Putamen (tissue), 1 donor: Measurements from ENCODE around the gene PDX1.

Experiments
- DNase-seq: peaks from one replicate; pipeline ENCODE4 v3.0.0-alpha.2; 2016; ENCODE audit warnings: low spot score

Gene PDX1

DNA sequence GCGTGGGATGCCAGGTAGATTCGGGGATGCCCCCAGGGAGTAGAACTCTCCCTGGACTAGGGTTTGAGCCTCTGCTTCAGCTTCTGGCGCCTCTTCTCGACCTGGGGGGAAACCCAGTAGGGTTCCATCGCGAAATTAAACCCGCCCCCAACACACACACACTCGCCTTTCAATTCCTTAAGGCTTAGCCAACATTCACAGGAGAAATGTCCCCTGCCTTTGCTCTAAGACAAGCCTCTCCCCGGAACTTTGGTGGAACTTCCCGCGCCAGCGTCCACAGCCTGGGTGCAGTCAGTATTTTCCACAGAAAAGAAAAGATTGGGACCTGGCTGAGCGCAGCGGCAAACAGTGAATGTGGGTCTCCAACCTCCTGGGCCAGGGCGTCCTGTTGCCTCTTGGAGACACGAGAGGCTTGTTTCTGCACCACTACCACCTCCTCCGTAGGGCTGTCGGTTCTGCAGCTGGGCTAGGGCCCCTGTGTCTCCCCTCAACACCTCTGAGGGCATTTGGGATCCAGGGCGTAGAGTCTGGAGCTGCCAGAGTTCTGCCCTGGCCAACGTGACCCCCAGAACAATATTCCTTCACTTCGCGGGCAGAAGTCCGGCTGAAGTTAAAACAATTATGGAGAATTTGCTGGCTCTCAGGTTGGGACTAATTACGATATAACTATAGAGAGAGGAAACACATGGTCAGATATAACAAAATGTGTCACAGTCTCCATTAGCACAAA lies 3.2 kb downstream of the PDX1 start:
- DNase-seq: no peak

- DNase-seq: no peak
Measured at GRCh38 chr13:27923794-27924528, 4.2 kb downstream of the PDX1 start.

GRCh38 chr13:27924529-27925141 lies 4.8 kb downstream of the PDX1 start:
- no peak for DNase-seq

GRCh38 chr13:27925220-27925991 lies 5.6 kb downstream of the PDX1 start:
- DNase-seq: no peak

- no peak for DNase-seq
Measured at GRCh38 chr13:27926644-27927434, 7.0 kb downstream of the PDX1 start.

- no peak for DNase-seq
Measured at GRCh38 chr13:27927444-27928352, 7.9 kb downstream of the PDX1 start.

DNA sequence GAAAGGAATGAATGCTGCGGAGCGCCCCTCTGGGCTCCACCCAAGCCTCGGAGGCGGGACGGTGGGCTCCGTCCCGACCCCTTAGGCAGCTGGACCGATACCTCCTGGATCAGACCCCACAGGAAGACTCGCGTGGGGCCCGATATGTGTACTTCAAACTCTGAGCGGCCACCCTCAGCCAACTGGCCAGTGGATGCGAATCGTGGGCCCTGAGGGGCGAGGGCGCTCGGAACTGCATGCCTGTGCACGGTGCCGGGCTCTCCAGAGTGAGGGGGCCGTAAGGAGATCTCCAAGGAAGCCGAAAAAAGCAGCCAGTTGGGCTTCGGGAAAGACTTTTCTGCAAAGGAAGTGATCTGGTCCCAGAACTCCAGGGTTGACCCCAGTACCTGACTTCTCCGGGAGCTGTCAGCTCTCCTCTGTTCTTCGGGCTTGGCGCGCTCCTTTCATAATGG lies 8.6 kb downstream of the PDX1 start:
- DNase-seq: no peak

GRCh38 chr13:27928805-27929753 lies 9.3 kb downstream of the PDX1 start:
- no peak for DNase-seq

GRCh38 chr13:27929868-27930267 lies 10.1 kb downstream of the PDX1 start:
- no peak for DNase-seq

GRCh38 chr13:27933118-27933517 lies 13.3 kb downstream of the PDX1 start:
- DNase-seq: no peak

DNA sequence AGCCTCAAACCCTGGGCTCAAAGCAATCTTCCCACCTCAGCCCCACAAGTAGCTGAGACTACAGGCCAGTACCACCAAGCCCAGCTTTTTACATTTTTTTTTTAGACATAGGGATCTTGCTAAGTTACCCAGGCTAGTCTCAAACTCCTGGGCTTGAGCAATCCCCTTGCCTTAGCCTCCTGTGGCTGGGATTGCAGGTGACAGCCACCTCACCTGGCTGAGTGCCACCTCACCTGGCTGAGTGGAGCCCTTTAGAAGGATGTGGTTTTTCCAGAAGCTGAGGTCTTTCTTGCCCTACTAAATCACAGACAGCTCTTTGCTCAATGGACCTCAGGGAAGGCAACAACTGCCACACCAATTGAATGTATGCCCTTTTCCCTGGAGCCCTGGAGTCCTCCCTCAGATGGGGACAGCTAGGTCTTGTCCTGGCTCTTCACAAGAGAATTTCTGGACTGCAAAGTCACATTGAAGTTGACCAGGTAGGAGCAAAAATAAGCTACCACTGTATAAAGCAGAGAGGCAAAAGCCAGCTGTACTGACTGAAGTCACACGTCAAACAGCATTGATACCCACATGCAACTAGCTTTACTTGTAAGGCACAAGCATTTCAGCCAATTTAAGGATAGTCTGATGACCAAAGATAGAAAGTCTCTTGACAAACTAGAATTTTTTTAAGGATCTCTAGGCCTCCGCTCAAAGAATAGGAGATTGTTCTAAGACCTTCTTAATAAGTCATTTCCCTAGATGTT lies 14.0 kb downstream of the PDX1 start:
- no peak for DNase-seq

GRCh38 chr13:27942972-27943371 lies 23.2 kb downstream of the PDX1 start:
- no peak for DNase-seq

GRCh38 chr13:27952876-27953675 lies 33.3 kb downstream of the PDX1 start:
- no peak for DNase-seq

- DNase-seq: peak; percentile 29
Measured at GRCh38 chr13:27953676-27954405, 34.0 kb downstream of the PDX1 start.

DNA sequence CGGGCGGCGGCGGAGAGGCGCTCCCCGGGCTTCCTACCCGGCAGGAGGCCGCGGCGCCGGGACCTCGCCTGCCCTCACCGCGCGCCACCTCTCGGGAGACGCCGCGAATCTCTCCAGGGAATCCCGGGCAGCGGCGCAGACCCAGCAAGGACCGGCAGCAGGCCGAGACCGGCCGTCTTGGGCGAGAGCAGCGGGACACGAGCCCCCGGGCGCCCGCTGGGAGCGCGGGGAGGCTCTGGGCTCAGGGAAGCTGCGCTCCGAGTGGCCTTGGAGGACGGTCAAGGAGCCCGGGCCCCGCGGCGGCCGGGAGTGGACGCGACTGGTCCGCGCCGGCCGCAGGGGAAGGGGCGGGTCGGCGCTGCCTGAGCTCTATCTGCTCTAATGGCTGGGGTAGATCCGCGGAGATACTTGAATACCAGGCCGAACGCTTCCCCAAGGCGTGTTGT lies 34.6 kb downstream of the PDX1 start:
- DNase-seq: no peak

GRCh38 chr13:27955014-27955591 lies 35.3 kb downstream of the PDX1 start:
- DNase-seq: no peak
